Thymus (tissue), 11 donors: ENCODE data around the gene ITFG1. TPM values are rescaled to one million over a fixed set of nuclear protein-coding genes. Genes with fewer than 3 reads are reported as not detected.
"Not testable (repeated sequence)": the region's sequence is repeated elsewhere in the genome, so short reads cannot be mapped to it uniquely, and the experiment has no call there.

Experiments used
- DNase-seq, 9 donors: peaks; one replicate each; pipeline ENCODE4 v3.0.0-alpha.2; 2013; ENCODE audit warnings: low spot score in 9 of 9, low read depth in 6 of 9, missing footprints in 1 of 9
- H3K27ac ChIP-seq, 2 donors: one replicate each; pipeline ENCODE4 v1.5.1; 2013; ENCODE audit warnings: control low read depth in 1 of 2, low read depth in 1 of 2, low read length in 1 of 2, mild to moderate bottlenecking in 1 of 2, moderate library complexity in 1 of 2
- H3K27me3 ChIP-seq, 2 donors: one replicate each; pipeline ENCODE4 v1.5.1; 2013; ENCODE audit warnings: low read length in 1 of 2; ENCODE audit not compliant: control insufficient read depth in 2 of 2, insufficient read depth in 1 of 2
- H3K36me3 ChIP-seq, 2 donors: one replicate each; pipeline ENCODE4 v1.5.1; 2013; ENCODE audit warnings: low read length in 1 of 2, mild to moderate bottlenecking in 1 of 2, moderate library complexity in 1 of 2; ENCODE audit not compliant: control insufficient read depth in 2 of 2, insufficient read depth in 2 of 2
- H3K4me1 ChIP-seq, 2 donors: one replicate each; pipeline ENCODE4 v1.5.1; 2013; ENCODE audit warnings: low read length in 2 of 2; ENCODE audit not compliant: control insufficient read depth in 2 of 2, insufficient read depth in 2 of 2
- H3K4me3 ChIP-seq, 2 donors: one replicate each; pipeline ENCODE4 v1.5.1; 2013; ENCODE audit warnings: low read length in 2 of 2, control low read depth in 1 of 2, mild to moderate bottlenecking in 1 of 2
- H3K9me3 ChIP-seq, 2 donors: one replicate each; pipeline ENCODE4 v1.5.1; 2013; ENCODE audit warnings: low read length in 1 of 2, mild to moderate bottlenecking in 1 of 2; ENCODE audit not compliant: control insufficient read depth in 2 of 2, insufficient read depth in 1 of 2
- WGBS: extraction: QIAGEN DNeasy Blood & Tissue Kit; methylation state at CpG from one replicate; pipeline ENCODE4 v1.1.7; 2013; 5-methylcytosine and 5-hydroxymethylcytosine counted together
- polyA plus RNA-seq: library from polyadenylated mRNA; stranded (reverse); fragments of 200-250 nt; gene quantifications from one replicate; pipeline ENCODE4 v1.2.3, GENCODE V29; 2013
- total RNA-seq: library from RNA; stranded (reverse); fragments of 120-200 nt; gene quantifications from one replicate; pipeline ENCODE4 v1.2.4, GENCODE V29; 2013
- donor health status: healthy.

ITFG1 gene
- total and polyA plus RNA-seq, 2 donors = 28.8 to 36.6 TPM

- Histone ChIP-seq H3K4me3 (no peak overlapping the region), H3K9me3 (no peaks in the 10 kb centered on the region), H3K27ac (no peak overlapping the region), H3K36me3 (no peaks in the 10 kb centered on the region), H3K4me1 (no peaks in the 10 kb centered on the region), H3K27me3 (no peaks in the 10 kb centered on the region)
- DNase-seq = no peak
These were observed 301.9 kb downstream of the ITFG1 start for GRCh38 chr16:47158992-47159391.

GRCh38 chr16:47156680-47157215 lies 304.1 kb downstream of the ITFG1 start:
- Histone ChIP-seq H3K27ac (no peak overlapping the region), H3K36me3 (peaks cover 0 to 8% of the 10 kb centered on the region in 2 donors), H3K27me3 (no peaks in the 10 kb centered on the region), H3K9me3 (no peaks in the 10 kb centered on the region), H3K4me3 (no peak overlapping the region), H3K4me1 (no peaks in the 10 kb centered on the region)
- no peak for DNase-seq
- WGBS = 98% methylated on average over 3 of the region's 3 CpGs

DNA sequence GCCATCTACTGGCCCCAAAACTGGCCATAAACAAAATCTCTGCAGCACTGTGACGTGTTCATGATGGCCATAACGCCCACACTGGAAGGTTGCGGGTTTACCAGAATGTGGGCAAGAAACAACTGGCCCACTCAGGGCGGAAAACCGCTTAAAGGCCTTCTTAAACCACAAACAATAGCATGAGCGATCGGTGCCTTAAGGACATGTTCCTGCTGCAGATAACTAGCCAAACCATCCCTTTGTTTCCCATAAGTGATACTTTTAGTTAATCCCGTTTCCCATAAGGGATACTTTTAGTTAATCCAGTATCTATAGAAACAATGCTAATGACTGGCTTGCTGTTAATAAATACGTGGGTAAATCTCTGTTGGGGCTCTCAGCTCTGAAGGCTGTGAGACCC lies 308.4 kb downstream of the ITFG1 start:
- not testable (repeated sequence) for H3K9me3 ChIP-seq, H3K27ac ChIP-seq, H3K4me1 ChIP-seq, H3K36me3 ChIP-seq, H3K27me3 ChIP-seq, DNase-seq, H3K4me3 ChIP-seq
- WGBS = 99% methylated on average over 9 of the region's 9 CpGs

- no peaks in the 10 kb centered on the region for H3K9me3 ChIP-seq
- no peak overlapping the region for H3K27ac ChIP-seq
- no peak for DNase-seq
- H3K4me1 ChIP-seq = no peaks in the 10 kb centered on the region
- peaks cover 4 to 8% of the 10 kb centered on the region in 2 donors for H3K27me3 ChIP-seq
- WGBS = 94% methylated on average over 3 of the region's 3 CpGs
- H3K4me3 ChIP-seq = no peak overlapping the region
- H3K36me3 ChIP-seq = peaks cover 0 to 8% of the 10 kb centered on the region in 2 donors
These were observed 310.8 kb downstream of the ITFG1 start for GRCh38 chr16:47150067-47150466.

DNA sequence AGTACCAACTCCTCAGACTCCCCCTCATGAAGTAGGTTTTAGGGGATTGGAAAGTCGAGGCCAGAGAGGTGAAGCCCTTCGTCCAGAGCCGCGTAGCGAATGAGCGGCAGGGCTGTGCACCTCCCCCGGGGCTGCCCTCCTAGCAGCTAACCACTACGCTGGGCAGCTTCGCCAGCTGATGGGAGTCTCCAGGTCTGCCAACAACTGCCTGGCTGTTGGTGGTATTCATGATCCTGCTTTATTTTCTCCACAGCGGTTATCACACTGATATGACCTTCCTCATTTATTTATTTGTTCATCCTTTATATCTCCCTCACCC lies 316.3 kb downstream of the ITFG1 start:
- H3K27me3 ChIP-seq = peaks cover 35 to 36% of the 10 kb centered on the region in 2 donors
- peaks cover 7 to 9% of the 10 kb centered on the region in 2 donors for H3K4me1 ChIP-seq
- 18% methylated on average over 10 of the region's 10 CpGs for WGBS
- DNase-seq = no peak
- no peak overlapping the region for H3K27ac ChIP-seq
- no peaks in the 10 kb centered on the region for H3K36me3 ChIP-seq
- H3K9me3 ChIP-seq = no peaks in the 10 kb centered on the region
- H3K4me3 ChIP-seq = peak overlapping the region in 1 of 2 donors; percentile 58

DNA sequence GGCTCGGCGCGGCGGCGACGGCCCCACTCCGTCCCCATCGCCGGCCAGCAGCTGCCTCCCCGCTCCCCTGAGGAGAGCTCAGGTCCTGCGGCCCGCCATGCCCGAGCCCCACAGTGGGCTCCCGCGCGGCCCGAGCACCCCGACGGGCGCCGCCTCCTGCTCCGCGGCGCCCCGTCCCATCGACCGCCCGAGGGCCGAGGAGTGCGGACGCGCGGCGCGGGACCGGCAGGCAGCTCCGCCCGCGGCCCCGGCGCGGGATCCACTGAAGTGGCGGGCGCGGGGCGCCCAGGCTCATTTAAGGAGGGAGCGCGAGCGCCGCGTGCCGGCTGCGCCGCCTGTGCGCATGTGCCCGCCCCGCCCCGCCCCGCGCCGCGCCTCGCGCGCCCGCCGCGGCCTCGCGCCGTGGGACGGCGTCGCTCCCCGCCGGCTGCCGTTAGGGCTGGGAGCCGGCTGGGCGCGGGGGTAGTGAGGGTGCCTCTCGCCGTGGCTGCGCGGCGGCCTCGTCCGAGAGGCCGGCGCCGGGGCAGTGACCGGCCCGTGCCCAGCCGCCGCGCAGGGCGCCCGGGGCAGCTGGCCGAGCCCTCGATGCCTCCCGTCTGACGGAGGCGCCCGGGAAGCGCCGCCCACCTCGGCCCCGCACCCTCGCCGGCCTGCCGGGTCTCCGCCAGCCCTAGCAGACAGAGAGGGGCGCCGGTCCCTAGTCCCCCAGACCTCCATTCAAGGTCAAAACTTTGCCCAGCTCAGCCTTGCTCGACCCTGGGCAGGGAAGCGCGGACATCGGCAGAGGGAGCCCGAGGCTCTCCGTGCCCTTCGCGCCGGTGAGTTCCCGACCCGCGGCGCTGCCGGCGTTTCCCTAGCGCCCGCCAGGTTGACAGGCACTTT lies 316.9 kb downstream of the ITFG1 start, which contains the start of gene NETO2:
Gene NETO2, minus strand, starts transcription at position 269 of the 882 bp plus-strand sequence. CDS start 333 bp downstream, outside the sequence.
- no peaks in the 10 kb centered on the region for H3K36me3 ChIP-seq
- 1% methylated on average over 130 of the region's 130 CpGs for WGBS
- peaks cover 35 to 36% of the 10 kb centered on the region in 2 donors for H3K27me3 ChIP-seq
- H3K9me3 ChIP-seq = no peaks in the 10 kb centered on the region
- H3K4me3 ChIP-seq = peak within 1 kb of the TSS; percentile 18 to 58
- H3K4me1 ChIP-seq = peaks cover 7 to 9% of the 10 kb centered on the region in 2 donors
- H3K27ac ChIP-seq = peak within 1 kb of the TSS in 1 of 2 donors; percentile 48
- DNase-seq = peak in 6 of 9 donors; percentile 26 to 62 (median 49)

DNA sequence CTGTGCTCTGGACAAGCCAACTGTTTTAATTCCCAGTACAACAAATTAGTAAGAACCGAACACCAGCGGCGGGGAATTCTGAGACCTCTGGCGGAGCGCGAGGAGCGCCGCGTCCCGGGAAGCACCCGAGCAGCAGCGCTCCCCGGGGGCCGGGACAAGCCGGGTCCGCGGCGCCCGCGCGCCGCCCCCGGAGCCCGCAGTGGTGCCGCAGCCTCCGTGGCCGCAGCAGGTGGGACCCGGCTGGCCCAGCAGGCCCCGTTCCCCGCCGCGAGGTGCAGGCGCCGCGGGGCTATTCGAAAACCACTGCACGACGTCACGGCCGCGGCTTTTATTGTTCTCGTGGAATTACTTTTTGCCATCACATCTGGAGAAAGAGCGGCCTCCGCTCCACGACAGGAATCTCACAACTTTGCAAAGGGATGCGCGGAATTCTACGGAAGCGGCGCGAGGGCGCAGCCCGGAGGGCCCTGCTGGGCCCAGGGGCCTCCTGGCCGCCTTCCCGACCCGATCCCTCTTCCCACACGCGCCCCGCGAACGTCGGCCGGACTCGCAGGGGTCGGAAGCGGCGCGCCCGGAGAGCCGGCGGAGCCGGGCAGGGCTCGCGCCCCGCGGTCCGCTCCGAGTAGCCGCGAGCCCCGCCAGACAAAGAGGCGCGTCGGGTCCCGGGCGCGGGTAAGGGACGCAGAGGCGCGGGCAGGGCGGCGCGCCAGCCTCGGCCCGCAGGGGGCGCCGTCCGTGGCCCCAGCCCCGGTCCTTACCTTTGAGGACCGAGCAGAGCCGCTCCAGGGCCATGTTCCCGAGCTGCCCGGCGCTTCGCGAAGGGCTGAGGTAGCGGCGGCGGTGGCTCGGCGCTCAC lies 317.8 kb downstream of the ITFG1 start:
- DNase-seq = peak in 5 of 9 donors; percentile 29 to 68 (median 50)
- H3K27ac ChIP-seq = peak overlapping the region in 1 of 2 donors; percentile 48
- 1% methylated on average over 111 of the region's 111 CpGs for WGBS

DNA sequence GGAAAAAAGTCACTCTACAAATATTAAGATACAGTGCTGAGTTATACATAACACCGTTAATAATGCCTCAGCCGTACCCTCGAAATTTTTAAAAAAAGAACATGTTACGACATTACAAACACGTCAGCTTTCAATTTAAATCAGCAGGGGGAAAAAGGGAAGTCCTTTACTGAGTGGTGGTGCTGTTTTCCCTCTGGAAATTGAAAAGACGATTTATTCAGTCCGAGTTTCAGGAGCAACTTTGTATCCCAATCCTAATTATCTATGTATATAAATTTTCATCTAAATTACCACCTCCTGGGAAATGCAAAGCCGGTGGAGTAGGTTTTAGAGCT lies 318.4 kb downstream of the ITFG1 start:
- peak in 2 of 9 donors; percentile 4 to 27 for DNase-seq
- 1% methylated on average over 8 of the region's 8 CpGs for WGBS
- H3K4me3 ChIP-seq = peak overlapping the region; percentile 18 to 58
- H3K36me3 ChIP-seq = no peaks in the 10 kb centered on the region
- peaks cover 7 to 9% of the 10 kb centered on the region in 2 donors for H3K4me1 ChIP-seq
- no peak overlapping the region for H3K27ac ChIP-seq
- H3K27me3 ChIP-seq = peaks cover 35 to 36% of the 10 kb centered on the region in 2 donors
- no peaks in the 10 kb centered on the region for H3K9me3 ChIP-seq

More for the DNA sequence above, 317.8 kb downstream of the ITFG1 start:
- no peaks in the 10 kb centered on the region for H3K36me3 ChIP-seq
- H3K4me3 ChIP-seq = peak overlapping the region; percentile 18 to 58
- peaks cover 35 to 36% of the 10 kb centered on the region in 2 donors for H3K27me3 ChIP-seq
- peaks cover 7 to 9% of the 10 kb centered on the region in 2 donors for H3K4me1 ChIP-seq
- H3K9me3 ChIP-seq = no peaks in the 10 kb centered on the region
